Esophagus squamous epithelium (tissue), 4 donors: ENCODE data around the gene DOK5.

ENCODE experiments used
- POLR2A ChIP-seq, 4 donors: fragments of 450-650 bp; IDR thresholded peaks; one replicate each; pipeline ENCODE4 v1.6.1; 2017; ENCODE audit warnings: antibody characterized with exemption in 4 of 4, mild to moderate bottlenecking in 4 of 4, moderate library complexity in 3 of 4
- TF ChIP-seq, protein P1 (sequence below), 6 experiments: fragments of 450-650 bp in 4 of 6; fragments of 200-600 bp in 2 of 6; sonication (generic) in 2 of 6; IDR thresholded peaks; one replicate each; pipeline ENCODE4 v1.5.1; 2016 to 2019; ENCODE audit warnings: antibody characterized with exemption in 6 of 6, mild to moderate bottlenecking in 4 of 6, moderate library complexity in 4 of 6

DNA sequence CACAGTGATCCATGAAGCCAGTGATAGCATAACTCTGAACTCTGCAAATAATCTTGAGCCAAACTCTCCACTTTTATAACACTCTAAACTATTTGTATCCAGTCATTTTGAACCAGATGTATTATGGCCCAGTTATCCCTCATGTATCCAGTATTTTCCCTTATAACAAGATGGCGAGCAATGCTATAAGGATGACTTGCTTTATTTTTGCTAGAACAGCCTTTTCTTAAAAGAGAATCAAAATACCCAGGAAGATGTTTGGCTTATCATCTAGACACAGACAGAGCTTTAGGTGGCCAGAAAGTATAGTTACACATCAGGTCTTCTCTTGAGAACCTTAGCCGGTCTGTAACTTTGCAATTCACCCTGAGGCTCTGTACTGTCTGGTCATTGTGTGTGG, 81.0 kb downstream of the DOK5 start:
- TF ChIP-seq, protein P1, sequence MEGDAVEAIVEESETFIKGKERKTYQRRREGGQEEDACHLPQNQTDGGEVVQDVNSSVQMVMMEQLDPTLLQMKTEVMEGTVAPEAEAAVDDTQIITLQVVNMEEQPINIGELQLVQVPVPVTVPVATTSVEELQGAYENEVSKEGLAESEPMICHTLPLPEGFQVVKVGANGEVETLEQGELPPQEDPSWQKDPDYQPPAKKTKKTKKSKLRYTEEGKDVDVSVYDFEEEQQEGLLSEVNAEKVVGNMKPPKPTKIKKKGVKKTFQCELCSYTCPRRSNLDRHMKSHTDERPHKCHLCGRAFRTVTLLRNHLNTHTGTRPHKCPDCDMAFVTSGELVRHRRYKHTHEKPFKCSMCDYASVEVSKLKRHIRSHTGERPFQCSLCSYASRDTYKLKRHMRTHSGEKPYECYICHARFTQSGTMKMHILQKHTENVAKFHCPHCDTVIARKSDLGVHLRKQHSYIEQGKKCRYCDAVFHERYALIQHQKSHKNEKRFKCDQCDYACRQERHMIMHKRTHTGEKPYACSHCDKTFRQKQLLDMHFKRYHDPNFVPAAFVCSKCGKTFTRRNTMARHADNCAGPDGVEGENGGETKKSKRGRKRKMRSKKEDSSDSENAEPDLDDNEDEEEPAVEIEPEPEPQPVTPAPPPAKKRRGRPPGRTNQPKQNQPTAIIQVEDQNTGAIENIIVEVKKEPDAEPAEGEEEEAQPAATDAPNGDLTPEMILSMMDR (IDR thresholded peaks at IDR 0.05), result no peak
- TF ChIP-seq POLR2A (IDR thresholded peaks at IDR 0.05), result no peak
